Pancreas (tissue), 10 donors: ENCODE data around the gene CRISPLD2. TPM values are rescaled to one million over a fixed set of nuclear protein-coding genes. Genes with fewer than 3 reads are reported as not detected.

Experiments used
- ATAC-seq, 4 donors: fragments of 200-7000 bp; cut with Tn5 transposase; one replicate each; pipeline versions ENCODE4 v1.8.0 to v1.9.1; 2020; ENCODE audit warnings: mild to moderate bottlenecking in 4 of 4, moderate library complexity in 4 of 4
- DNase-seq, 6 donors: peaks; one replicate each; pipeline ENCODE4 v3.0.0-alpha.2; 2020
- FAIRE-seq: peaks from 2 replicates; lab custom pipeline; 2012; peaks lifted over from hg19 to GRCh38; lab: Jason Lieb, UNC
- H3K27ac ChIP-seq, 4 donors: fragments of 200-600 bp; sonication (generic); 1 replicate in 3 of 4; 2 replicates in 1 of 4; pipeline versions ENCODE4 v1.5.0 to v1.8.0; 2020
- H3K27me3 ChIP-seq, 4 donors: fragments of 200-600 bp; one replicate each; pipeline ENCODE4 v1.8.0; 2021
- H3K36me3 ChIP-seq, 3 donors: fragments of 200-600 bp; sonication (generic) in 1 of 3; one replicate each; pipeline versions ENCODE4 v1.5.0 to v1.8.0; 2020 to 2021
- H3K4me1 ChIP-seq, 3 donors: fragments of 200-600 bp; one replicate each; pipeline ENCODE4 v1.8.0; 2021
- H3K4me3 ChIP-seq, 4 donors: fragments of 200-600 bp; sonication (generic) in 2 of 4; one replicate each; pipeline versions ENCODE4 v1.5.0 to v1.8.0; 2020 to 2021
- H3K9me3 ChIP-seq, 4 donors: fragments of 200-600 bp; one replicate each; pipeline ENCODE4 v1.8.0; 2021
- CTCF ChIP-seq, 4 donors: fragments of 200-600 bp; sonication (generic) in 3 of 4; IDR thresholded peaks; one replicate each; pipeline versions ENCODE4 v1.5.0 to v1.8.0; 2021; ENCODE audit warnings: antibody characterized with exemption in 4 of 4
- WGBS, 2 donors: extraction: QIAGEN DNeasy Blood & Tissue Kit; methylation state at CpG; one replicate each; pipeline ENCODE4 v1.1.7; 2013; 5-methylcytosine and 5-hydroxymethylcytosine counted together
- intact Hi-C, 3 donors: fragments of 100-400 bp; cut with DNase I; formaldehyde crosslinking; loops; one replicate each; pipeline versions ENCODE4 v1.11.1 to v1.14.2; 2022
- polyA plus RNA-seq, 2 donors: library from polyadenylated mRNA; stranded (reverse); fragments of 200-250 nt; gene quantifications; one replicate each; pipeline ENCODE4 v1.2.3, GENCODE V29; 2013
- total RNA-seq, 6 donors: library from RNA; stranded (reverse); fragmentation: NEBNext Ultra II Directional in 4 of 6; extraction: Animal tissue kit (Norgen Biotek cat#: 25700) in 4 of 6; gene quantifications; one replicate each; pipeline versions ENCODE4 v1.2.1 to v1.2.4, GENCODE V29; 2021 to 2023
- donor health status: healthy with polysubstance abuse.
- donor health status: DM: no; HTN: no; CAD: no; lungs with moderate emphysema.
- donor health status: DM: no; HTN: no; CAD: no.
- donor health status: control.
- donor health status: control.
- donor health status: Bipolar disorder and iron deficiency.
- donor health status: DM: yes; HTN: yes; CAD: no.
- donor health status: DM: no; HTN: no; CAD: no.
- donor health status: DM: no; HTN: no; CAD: no.
- donor health status: DM: yes; HTN: yes; CAD: no.

Gene CRISPLD2
- total and polyA plus RNA-seq, 8 donors: 4.1 to 40.2 (median 14.1) TPM

- Histone ChIP-seq H3K27ac (no peak overlapping the region), H3K9me3 (no peaks in the 10 kb centered on the region), H3K36me3 (no peaks in the 10 kb centered on the region), H3K4me1 (no peaks in the 10 kb centered on the region), H3K27me3 (no peaks in the 10 kb centered on the region), H3K4me3 (no peak overlapping the region)
- intact Hi-C loops: no loop called here
- ATAC-seq (no peak), FAIRE-seq (no peak), DNase-seq (peak in 1 of 6 donors; percentile 26)
- WGBS, 2 donors: 86 to 89% methylated on average over 26 of the region's 26 CpGs
- no peak for TF ChIP-seq CTCF (IDR thresholded peaks at IDR 0.05)
Observed at GRCh38 chr16:84844559-84845495, 25.0 kb downstream of the CRISPLD2 start.

GRCh38 chr16:84845496-84846002 lies 25.8 kb downstream of the CRISPLD2 start:
- 78 to 81% methylated on average over 14 of the region's 14 CpGs for WGBS, 2 donors
- peak in 1 of 6 donors; percentile 46 for DNase-seq
- Histone ChIP-seq H3K4me3 (no peak overlapping the region), H3K4me1 (no peaks in the 10 kb centered on the region), H3K27me3 (no peaks in the 10 kb centered on the region), H3K36me3 (no peaks in the 10 kb centered on the region), H3K9me3 (no peaks in the 10 kb centered on the region), H3K27ac (no peak overlapping the region)
- FAIRE-seq: no peak
- intact Hi-C loops: no loop called here
- TF ChIP-seq CTCF (IDR thresholded peaks at IDR 0.05): no peak
- ATAC-seq: no peak

GRCh38 chr16:84847564-84848355 lies 28.0 kb downstream of the CRISPLD2 start:
- intact Hi-C loops: no loop called here
- Histone ChIP-seq H3K36me3 (no peaks in the 10 kb centered on the region), H3K4me3 (no peak overlapping the region), H3K27ac (no peak overlapping the region), H3K9me3 (no peaks in the 10 kb centered on the region), H3K4me1 (no peaks in the 10 kb centered on the region), H3K27me3 (no peaks in the 10 kb centered on the region)
- peak in 1 of 6 donors; percentile 22 for DNase-seq
- FAIRE-seq: no peak
- no peak for TF ChIP-seq CTCF (IDR thresholded peaks at IDR 0.05)
- no peak for ATAC-seq
- 56 to 60% methylated on average over 23 of the region's 23 CpGs for WGBS, 2 donors

- Histone ChIP-seq H3K27me3 (no peaks in the 10 kb centered on the region), H3K9me3 (no peaks in the 10 kb centered on the region), H3K27ac (no peak overlapping the region), H3K36me3 (no peaks in the 10 kb centered on the region), H3K4me1 (no peaks in the 10 kb centered on the region), H3K4me3 (no peak overlapping the region)
- DNase-seq (peak in 1 of 6 donors; percentile 28), ATAC-seq (no peak), FAIRE-seq (no peak)
- no peak for TF ChIP-seq CTCF (IDR thresholded peaks at IDR 0.05)
- intact Hi-C loops: no loop called here
- WGBS, 2 donors: 54 to 63% methylated on average over 16 to 22 of the region's 22 CpGs
Observed at GRCh38 chr16:84848986-84849634, 29.3 kb downstream of the CRISPLD2 start.
